GM19468 (cell line): ENCODE measurements around the gene PCNT.

Experiments used
- ATAC-seq: cut with Tn5 transposase; IDR thresholded peaks from one replicate; pipeline ENCODE4 v1.9.1; 2021; ENCODE audit warnings: mild to moderate bottlenecking, moderate library complexity, moderate number of reproducible peaks; ENCODE audit not compliant: unreplicated experiment; ENCODE audit errors: extremely low read depth

The PCNT gene, protein sequence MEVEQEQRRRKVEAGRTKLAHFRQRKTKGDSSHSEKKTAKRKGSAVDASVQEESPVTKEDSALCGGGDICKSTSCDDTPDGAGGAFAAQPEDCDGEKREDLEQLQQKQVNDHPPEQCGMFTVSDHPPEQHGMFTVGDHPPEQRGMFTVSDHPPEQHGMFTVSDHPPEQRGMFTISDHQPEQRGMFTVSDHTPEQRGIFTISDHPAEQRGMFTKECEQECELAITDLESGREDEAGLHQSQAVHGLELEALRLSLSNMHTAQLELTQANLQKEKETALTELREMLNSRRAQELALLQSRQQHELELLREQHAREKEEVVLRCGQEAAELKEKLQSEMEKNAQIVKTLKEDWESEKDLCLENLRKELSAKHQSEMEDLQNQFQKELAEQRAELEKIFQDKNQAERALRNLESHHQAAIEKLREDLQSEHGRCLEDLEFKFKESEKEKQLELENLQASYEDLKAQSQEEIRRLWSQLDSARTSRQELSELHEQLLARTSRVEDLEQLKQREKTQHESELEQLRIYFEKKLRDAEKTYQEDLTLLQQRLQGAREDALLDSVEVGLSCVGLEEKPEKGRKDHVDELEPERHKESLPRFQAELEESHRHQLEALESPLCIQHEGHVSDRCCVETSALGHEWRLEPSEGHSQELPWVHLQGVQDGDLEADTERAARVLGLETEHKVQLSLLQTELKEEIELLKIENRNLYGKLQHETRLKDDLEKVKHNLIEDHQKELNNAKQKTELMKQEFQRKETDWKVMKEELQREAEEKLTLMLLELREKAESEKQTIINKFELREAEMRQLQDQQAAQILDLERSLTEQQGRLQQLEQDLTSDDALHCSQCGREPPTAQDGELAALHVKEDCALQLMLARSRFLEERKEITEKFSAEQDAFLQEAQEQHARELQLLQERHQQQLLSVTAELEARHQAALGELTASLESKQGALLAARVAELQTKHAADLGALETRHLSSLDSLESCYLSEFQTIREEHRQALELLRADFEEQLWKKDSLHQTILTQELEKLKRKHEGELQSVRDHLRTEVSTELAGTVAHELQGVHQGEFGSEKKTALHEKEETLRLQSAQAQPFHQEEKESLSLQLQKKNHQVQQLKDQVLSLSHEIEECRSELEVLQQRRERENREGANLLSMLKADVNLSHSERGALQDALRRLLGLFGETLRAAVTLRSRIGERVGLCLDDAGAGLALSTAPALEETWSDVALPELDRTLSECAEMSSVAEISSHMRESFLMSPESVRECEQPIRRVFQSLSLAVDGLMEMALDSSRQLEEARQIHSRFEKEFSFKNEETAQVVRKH (N-terminal part only)

DNA sequence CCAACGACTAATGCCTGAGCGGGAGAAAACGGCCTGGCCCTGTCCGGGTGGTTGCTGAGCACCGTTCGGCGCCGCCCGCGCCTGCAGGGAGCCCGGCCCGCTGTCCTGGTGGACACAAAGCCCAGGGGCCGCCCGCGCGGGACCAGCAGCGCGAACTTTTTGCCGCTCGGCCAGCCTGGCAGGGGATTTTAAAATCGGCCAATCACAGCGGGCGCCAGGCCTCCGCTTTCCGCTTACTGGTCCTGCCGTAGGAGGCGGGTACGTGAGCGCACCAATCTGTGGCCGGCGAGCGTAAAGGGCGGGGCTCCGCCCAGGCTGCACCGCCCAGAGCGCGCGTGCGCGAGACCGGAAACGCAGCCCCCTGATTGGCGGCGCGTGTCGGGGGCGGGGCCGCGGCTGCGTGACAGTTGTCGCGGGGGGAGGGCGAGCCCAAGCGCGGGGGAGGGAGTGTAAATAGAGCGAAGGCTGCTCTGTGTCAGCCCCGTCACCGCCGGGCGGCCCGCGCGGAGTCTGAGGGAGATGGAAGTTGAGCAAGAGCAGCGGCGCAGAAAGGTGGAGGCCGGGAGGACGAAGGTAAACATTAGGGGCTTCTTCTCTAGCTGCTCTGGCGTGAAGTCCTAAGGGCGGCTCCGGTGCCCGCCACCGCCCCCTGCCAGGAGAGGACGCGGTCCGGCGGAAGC, at the start of gene PCNT, which contains the start of gene C21orf58:
Gene PCNT, plus strand, starts transcription at position 447 of the 680 bp plus-strand sequence. Its CDS starts 73 bp downstream, at position 520.
Gene C21orf58, minus strand, starts transcription at position 161 of the 680 bp plus-strand sequence. CDS start 1,132 bp downstream, outside the sequence.
- peak; percentile 74 for ATAC-seq

DNA sequence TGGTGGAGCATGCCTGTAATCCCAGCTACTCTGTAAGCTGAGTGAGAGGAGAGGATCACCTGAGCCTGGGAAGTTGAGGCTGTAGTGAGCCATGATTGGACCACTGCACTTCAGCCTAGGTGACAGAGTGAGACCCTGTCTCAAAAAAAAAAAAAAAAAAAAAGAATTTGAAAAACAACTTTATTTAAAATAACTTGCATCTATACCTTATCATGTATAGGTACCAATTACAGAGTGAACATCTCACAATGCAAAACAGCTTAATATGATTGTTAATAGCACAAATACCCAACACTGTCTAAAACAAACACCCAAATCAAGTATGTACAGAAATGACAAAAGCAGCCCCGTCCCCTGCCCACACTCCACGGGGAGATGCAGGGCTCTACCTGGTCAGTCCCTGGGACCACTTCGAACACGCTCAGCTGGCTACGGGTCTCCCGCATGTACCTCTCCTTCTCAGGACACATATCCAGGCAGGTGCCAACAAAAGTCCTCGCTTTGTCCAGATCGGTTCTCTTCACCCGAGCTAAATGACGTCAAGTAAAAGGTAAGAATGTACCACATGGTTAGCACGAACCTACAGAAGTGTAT, 49.1 kb upstream of the PCNT start:
- no peak for ATAC-seq

DNA sequence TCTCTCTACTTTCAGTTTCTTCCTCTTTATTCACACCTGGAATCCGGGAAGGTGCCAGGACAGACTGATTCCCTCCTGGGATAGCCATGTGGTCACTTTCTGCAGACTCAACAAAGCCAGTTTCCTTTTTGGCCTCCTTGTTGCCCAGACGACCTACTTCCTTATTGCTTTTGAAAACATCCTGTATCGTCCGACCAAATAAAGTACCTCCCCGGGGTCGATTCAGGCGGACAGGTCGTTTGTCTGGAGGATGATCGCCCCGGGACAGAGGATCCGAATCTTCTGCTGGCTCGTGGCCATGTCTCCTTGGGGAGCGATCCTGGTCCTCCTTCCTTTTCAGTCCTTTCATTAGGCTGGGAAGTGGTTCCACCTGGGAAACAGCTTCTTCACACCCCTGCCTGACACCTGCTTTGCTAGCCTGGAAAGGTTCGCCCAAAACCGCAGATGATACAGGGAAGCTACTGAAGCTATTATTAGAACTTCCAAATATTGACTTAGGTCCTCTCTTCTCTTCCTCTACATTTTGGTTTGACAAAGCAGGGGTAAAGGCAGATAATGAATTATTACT, 39.8 kb upstream of the PCNT start:
- ATAC-seq, result no peak

DNA sequence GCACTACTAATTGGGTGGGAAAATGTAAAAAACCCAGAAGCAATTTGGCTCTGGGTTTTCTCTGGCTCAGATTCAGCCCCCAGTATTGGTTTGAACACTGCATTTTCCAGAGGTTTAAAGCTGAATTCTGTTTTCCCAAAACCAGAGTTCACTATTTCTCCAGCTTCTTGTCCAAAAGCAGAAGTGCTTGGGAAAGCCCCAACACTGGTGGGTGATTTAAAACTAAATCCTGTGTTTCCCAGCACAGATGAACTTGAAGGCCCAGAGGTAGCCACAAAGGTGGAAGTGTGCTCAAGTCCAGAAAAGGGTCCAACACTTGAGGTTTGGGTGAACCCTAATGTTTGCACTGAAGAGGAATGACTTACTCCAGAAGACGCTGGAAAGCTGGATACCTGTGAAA, 39.2 kb upstream of the PCNT start:
- ATAC-seq, result no peak

DNA sequence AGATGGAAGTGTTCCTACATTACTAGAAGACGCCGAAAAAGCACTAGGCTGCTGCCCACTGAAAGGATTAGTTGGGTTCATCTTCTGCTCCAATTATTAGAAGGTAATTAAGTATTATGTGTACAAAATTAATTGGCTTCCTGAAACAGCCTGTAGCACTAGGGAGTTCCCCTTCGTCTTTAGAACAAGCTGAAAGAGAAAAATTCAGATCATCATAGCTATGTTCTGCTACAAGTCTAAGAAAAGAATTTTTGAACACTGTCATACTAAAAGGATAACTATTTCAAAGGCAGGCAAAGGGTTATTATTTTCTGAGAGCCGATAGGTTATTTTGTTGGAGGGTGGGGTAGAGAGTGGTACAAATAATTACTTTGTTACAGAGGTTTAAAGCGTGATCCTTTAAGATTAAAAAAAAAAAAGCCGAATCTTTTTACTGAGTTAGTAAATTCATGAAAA, 38.7 kb upstream of the PCNT start, which contains the start of gene MCM3AP:
Gene MCM3AP, minus strand, starts transcription at position 406 of the 456 bp plus-strand sequence. Its CDS starts 325 bp downstream, at position 81.
- ATAC-seq, result no peak

DNA sequence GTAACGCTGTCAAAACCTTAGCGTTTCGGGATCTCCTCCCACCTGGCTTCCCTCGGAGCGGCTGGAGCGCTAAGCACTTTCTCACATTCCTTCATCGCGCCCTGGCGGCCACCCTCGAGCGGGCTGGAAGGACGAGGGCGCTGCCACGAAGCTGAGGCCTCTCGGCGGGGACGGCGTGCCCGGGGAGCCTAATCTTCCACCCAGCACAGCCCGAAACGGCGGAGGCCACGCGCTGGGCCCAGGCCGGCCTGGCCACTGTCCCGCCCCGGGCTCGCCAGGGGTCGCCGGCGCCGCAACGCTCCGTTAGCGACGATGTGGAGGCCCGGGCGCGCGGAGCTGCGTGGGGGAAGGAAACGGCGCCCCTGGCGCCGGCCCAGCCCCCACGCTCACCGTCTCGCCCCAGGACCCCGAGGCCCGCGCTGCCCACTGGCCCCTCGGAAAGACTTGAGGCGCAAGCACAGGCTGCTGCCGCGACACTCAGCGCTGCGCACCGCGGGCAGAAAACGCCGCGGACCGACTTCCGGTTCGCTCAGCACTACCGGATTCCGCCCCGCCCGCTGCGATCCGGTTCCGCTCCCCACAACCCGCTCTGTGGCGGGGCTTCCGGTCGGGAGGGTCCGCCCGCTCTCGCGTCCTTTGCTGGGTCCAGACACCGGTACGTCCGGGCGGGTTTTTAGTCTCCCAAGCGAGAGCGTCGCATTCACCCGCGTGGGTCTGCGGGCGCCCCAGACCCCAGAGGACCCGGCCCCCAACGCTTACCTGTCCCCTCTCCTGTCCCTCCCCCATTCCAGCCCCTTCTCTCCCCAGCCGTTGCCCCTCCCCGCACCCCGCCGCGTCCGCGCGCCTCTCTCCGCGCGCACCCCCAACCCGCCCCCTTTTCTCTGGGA, 38.0 kb upstream of the PCNT start, which contains the start of gene YBEY:
Gene YBEY, plus strand, starts transcription at position 582 of the 887 bp plus-strand sequence. CDS start 572 bp downstream, outside the sequence.
- peak; percentile 37 for ATAC-seq

DNA sequence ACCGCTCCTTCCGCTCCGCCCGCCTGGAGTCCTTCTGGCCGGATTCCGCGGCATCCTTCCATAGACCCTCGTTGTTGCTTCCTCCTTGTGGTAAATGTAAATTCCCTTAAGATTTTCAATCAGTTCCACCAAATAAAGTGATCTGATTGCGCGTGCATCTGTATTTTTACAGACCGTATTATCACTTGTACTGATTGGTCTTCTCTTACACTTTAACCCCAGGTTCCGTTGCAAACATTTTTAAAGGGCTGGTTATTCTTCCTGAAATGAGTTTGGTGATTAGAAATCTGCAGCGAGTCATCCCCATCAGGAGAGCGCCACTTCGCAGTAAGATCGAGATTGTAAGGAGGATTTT, 37.3 kb upstream of the PCNT start:
- no peak for ATAC-seq

DNA sequence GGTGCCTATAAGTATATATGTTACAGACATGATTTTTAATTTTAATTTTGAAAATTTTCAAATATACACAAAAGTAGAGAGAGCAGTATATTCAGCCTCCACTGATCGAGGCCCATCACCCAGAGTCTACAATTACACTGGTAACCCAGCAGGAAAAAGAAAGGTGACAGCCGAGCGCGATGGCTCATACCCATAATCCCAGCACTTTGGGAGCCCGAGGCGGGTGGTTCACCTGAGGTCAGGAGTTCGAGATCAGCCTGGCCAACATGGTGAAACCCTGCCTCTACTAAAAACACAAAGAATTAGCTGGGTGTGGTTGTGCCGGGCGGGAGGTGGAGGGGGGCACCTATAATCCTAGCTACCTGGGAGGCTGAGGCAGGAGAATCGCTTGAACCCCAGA, 36.4 kb upstream of the PCNT start:
- no peak for ATAC-seq

DNA sequence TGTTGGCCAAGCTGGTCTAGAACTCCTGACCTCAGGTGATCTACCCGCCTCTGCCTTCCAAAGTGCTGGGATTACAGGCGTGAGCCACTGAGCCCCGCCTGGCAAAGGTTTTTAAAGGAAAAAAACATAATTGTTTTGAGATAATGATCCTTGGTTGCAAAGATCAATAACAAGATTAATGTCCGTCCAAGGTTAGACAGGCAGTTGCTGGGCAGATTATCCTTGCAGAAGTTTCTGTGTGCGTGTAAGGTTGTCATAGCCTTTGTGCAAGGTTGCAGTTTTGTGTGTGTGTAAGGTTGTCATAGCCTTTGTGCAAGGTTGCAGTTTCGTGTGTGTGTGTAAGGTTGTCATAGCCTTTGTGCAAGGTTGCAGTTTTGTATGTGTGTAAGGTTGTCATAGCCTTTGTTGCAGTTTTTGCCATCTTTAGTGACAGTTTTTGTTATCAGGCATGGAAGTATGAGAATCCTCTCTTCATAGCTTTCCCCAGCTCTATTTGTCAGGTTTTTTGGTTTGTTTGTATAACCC, 34.2 kb upstream of the PCNT start:
- no peak for ATAC-seq

DNA sequence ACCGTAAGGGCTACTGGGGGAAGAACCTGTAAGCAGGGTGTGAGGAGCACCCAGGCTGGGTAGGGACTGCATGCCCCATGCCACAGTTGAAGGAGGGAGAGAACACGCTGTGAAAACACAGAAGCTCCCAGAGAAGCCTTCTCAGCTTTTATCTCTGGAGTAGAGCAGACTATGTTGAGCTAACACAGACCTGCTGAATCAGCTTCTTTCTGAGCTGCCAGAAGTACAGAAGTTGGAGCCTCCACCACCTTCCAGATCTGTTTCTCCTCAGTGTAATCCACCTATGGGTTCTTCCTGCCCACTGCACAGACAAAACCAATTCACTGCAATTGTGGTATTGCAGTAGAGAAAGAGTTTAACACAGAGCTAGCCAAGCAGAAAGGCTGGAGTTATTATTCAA, 32.4 kb upstream of the PCNT start:
- no peak for ATAC-seq

DNA sequence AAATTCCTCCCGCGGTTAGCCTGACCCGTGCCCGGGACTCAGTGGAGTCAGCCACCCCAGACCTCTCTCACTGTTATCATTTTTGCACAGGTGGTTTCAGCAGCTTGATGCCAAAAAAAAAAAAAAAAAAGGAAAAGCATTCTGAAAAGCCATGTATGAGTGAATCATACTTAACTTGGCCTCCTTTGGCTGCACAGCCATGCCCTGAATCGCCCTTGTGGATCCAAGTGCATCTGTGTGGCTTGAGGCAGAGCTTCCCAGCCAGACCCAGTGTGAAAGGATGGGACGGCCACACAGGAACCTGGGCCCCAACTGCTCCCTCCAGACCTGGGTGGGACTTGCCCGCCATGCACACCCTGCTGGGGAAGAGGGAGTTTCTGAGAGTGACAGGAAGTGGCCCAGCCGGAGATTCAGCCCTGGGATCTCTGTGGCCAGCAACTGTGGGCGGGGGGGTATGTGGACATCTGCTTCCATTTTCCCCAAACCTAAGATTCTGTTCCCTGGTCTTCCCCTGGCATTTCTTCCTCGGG, 29.2 kb upstream of the PCNT start:
- no peak for ATAC-seq

DNA sequence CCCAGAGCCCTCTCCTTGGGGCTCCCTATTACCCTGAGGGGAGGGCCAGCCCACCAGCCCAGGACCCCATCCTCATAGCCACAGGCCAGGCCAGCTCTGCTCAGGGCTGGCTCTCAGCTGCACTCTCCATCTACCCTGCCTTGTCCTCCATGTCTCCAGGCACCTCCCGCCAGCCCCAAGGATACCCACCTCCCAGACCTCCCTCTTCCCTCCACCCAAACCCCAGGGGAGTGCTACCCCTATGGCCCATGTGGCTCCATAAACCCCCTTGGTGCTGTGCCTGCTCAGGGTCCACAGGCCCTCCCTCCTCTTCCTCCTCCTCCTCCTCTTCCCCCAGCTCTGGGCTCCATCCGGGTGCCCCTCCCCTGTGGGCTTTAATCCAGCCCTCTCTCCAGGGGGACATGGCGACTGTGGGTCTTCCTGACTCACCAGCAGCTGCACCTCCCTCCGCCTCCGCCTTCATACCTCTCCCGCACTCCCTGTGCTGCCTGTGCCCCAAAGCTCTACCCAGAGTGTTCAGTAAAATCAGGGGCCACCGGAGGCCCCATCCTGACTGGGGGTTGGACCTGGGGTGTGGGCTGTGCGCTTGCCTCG, 28.7 kb upstream of the PCNT start:
- ATAC-seq, result no peak

DNA sequence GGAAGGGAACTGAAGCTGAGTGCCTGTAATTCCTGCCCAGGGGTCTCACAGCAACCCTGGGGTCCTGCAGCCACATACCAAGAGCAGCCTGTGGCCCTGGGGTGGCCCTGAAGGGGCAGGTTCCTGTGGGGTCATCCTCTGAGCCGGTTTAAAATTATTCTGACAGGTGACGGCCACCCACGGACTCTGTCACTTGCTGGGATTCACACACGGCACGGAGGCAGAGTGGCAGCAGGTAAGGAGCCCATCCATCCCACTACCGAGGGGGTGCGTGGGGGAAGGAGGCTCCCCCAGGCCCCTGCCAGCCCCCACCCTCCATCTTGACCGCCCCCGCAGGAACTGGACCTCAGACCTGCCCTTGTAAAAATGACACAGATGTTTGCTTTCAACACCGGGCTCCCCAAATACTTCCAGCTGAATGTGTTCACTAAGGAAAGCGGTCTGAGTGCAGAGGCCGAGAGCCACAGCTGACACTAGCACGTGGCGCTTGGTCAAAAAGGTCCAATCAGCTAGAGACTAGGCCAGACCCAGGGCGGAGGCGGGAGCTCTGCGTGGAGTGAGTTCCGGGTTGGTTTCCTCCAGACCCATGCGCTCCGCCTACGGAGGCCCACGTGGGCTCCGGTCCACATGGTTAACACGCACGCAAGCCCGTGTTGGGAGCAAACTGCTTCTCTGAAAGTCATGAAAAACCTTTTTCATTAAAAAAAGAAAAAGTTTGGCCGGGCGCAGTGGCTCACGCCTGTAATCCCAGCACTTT, 27.8 kb upstream of the PCNT start:
- no peak for ATAC-seq

DNA sequence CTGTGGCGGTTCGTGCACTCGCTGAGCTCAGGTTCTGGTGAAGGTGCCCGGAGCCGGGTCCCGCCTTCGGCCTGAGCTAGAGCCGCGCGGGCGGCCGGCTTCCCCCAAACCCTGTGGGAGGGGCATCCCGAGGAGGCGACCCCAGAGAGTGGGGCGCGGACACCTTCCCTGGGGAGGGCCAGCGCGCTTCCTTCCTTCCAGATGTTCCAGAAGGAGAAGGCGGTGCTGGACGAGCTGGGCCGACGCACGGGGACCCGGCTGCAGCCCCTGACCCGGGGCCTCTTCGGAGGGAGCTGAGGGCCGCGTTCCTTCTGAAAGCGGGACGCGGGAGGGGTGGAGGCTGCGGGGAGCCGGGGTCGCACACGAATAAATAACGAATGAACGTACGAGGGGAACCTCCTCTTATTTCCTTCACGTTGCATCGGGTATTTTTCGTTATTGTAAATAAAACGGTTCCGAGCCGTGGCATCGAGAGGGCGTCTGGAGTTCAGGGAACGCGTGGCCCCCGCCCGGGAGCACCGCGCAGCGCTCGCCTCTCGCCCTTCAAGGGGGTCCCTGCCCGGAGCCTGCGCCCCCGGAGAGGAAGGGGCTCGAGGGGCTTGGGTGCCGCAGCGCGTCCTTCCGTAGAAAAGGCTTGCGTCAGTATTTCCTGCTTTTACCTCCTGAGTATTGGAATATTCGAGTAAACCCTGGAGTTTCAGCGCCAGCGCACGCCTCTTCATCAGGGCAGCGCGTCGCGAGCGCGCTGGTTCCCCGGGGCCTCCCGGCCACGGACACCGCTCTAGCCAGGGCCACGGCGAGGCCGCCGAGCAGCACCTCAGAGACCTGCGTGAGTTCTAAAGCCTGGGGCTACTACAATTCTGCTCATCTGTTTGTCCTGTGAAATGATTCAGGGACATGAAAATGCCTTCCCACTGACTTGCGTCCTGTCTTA, 26.4 kb upstream of the PCNT start:
- no peak for ATAC-seq

DNA sequence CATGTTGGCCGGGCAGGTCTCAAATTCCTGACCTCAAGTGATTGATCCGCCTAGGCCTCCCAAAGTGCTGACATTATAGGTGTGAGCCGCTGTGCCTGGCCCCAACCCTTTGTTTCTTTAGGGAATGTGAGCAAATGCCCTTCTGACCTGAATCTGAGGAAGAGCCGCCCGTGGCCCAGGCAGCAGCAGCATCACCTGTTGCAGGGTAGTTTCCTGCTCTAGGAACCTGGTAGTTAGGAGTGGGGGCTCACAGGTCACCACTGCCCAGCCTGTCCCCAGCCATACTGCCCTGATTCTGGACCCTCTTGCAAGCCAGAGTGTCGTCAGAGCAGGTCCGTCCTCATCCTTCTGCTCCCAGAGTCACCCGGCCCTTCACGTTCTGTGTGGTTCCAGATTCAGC, 24.8 kb upstream of the PCNT start:
- ATAC-seq, result no peak
